NT2/D1 (cell line): Measurements from ENCODE around the gene KRT85.
"Not testable (repeated sequence)": the region's sequence is repeated elsewhere in the genome, so short reads cannot be mapped to it uniquely, and the experiment has no call there.

Experiments used
- DNase-seq: peaks from one replicate; pipeline ENCODE4 v3.0.0-alpha.2; 2011; ENCODE audit warnings: low read depth, low spot score
- H3K27me3 ChIP-seq: 2 replicates; pipeline ENCODE4 v1.6.0; 2011; ENCODE audit warnings: mild to moderate bottlenecking; ENCODE audit not compliant: insufficient read length, insufficient read depth
- H3K36me3 ChIP-seq: 2 replicates; pipeline ENCODE4 v1.6.1; 2011; ENCODE audit warnings: mild to moderate bottlenecking, low read length, mixed read lengths; ENCODE audit not compliant: insufficient read depth, insufficient read length
- H3K4me1 ChIP-seq: 2 replicates; pipeline ENCODE4 v1.5.1; 2011; ENCODE audit not compliant: insufficient read depth, insufficient read length
- H3K4me3 ChIP-seq: 2 replicates; pipeline ENCODE4 v1.5.1; 2011; ENCODE audit warnings: low read depth; ENCODE audit not compliant: insufficient read length
- H3K9ac ChIP-seq: 2 replicates; pipeline ENCODE4 v1.6.0; 2011; ENCODE audit warnings: low read depth; ENCODE audit not compliant: insufficient read length
- H3K9me3 ChIP-seq: 2 replicates; pipeline ENCODE4 v1.5.1; 2011; ENCODE audit warnings: mild to moderate bottlenecking, low read length; ENCODE audit not compliant: insufficient read depth
- SUZ12 ChIP-seq: IDR thresholded peaks from 2 replicates; pipeline ENCODE4 v1.6.1; 2011; ENCODE audit not compliant: insufficient read length, insufficient read depth; ENCODE audit errors: extremely low read depth
- YY1 ChIP-seq: IDR thresholded peaks from 2 replicates; pipeline ENCODE4 v1.6.1; 2011; ENCODE audit not compliant: insufficient read length, insufficient read depth
- ZNF274 ChIP-seq: IDR thresholded peaks from 2 replicates; pipeline ENCODE4 v1.6.1; 2011; ENCODE audit warnings: mild to moderate bottlenecking, low read depth, low read length

The KRT85 gene

DNA sequence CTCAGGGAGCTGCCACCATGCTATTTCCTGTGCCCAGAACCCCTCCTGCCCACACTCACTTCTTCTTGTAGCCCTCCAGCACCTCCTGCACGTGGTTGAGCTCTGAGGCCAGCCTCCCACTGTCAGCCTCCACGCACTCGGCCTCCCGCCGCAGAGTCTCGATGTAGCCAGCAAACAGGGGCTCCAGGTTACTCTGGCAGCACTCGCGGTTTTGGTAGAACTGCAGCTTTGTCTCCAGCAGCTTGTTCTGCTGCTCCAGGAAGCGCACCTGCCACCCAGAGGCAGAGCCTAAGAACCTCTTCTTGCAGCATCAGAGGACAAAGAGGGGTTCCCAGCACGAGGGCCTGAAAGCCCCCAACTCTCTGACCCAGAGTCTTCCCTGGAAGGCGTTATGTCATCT lies 48.2 kb downstream of the KRT85 start:
- no peaks in the 10 kb centered on the region for H3K9me3 ChIP-seq
- no peak for TF ChIP-seq SUZ12
- TF ChIP-seq YY1: no peak
- TF ChIP-seq ZNF274: no peak
- H3K36me3 ChIP-seq: no peaks in the 10 kb centered on the region
- H3K9ac ChIP-seq: no peak overlapping the region
- no peak for DNase-seq
- no peak overlapping the region for H3K4me3 ChIP-seq
- H3K27me3 ChIP-seq: peaks cover 3% of the 10 kb centered on the region
- H3K4me1 ChIP-seq: peaks cover 2% of the 10 kb centered on the region

DNA sequence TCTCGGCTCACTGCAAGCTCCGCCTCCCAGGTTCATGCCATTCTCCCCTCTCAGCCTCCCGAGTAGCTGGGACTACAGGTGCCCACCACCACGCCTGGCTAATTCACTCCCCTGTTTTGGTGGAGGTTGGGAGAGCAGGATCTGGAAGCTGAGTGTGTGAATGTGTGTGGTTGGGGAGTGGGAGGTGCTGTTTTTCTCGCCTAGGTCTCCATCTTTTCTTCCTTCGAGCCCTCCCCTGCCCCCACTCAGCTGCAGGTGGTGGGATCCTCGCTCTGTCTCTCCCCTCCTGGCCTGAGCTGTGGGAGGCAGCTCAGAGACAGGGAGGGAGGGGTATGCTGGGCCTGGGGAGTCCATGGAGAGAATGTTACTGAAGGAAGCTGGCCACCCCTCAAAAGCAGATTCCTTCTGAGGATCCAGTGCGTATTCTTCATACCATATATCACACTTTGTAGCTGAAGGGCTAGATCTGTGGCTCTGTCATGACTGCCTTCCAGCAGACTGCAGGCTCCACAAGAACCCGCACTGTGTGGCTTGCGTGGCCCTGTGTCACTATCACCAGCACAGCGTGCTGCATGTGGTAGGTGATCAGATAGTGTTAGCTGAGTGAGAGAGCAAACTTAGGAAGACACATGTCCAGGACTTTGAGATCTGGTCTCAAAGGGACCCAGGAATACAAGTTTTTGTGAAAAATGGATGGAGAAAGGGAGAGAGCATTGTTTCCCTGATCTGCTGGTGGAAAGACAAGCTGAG lies 48.9 kb downstream of the KRT85 start:
- Histone ChIP-seq H3K4me3 (no peak overlapping the region), H3K9me3 (no peaks in the 10 kb centered on the region), H3K4me1 (peaks cover 2% of the 10 kb centered on the region), H3K9ac (no peak overlapping the region), H3K36me3 (no peaks in the 10 kb centered on the region), H3K27me3 (peaks cover 4% of the 10 kb centered on the region)
- TF ChIP-seq YY1: no peak
- TF ChIP-seq SUZ12: no peak
- TF ChIP-seq ZNF274: no peak
- no peak for DNase-seq

DNA sequence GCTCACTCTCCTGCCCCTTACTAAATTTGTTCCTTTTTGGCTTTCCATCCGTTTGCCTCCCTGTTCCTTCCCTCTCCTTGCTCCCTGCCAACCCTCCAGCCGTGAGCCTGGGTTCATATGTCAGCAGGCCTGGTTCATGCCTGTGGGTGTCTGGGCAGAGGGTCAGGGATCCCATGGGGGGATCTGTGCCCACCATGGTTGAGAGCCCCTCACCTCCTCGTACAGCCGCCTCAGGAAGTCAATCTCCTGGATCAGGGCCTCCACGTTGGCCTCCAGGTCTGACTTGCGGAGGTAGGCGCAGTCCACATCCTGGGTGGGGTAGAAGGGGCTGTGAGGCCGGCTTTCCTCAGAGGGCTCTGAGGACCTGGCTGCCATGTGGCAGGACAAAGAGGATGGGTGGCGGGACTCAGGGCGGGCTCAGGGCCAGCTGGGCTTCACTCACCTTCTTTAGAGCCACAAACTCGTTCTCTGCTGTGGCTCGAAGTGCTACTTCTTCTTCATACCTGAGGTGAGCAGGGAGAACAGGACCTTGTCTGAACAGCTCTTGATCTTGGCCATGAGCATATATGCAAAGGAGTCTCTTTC lies 49.7 kb downstream of the KRT85 start:
- no peak for DNase-seq
- TF ChIP-seq ZNF274 (no peak), SUZ12 (no peak), YY1 (no peak)
- Histone ChIP-seq H3K9me3 (no peaks in the 10 kb centered on the region), H3K9ac (no peak overlapping the region), H3K27me3 (peaks cover 11% of the 10 kb centered on the region), H3K4me3 (no peak overlapping the region), H3K4me1 (peaks cover 2% of the 10 kb centered on the region), H3K36me3 (no peaks in the 10 kb centered on the region)

DNA sequence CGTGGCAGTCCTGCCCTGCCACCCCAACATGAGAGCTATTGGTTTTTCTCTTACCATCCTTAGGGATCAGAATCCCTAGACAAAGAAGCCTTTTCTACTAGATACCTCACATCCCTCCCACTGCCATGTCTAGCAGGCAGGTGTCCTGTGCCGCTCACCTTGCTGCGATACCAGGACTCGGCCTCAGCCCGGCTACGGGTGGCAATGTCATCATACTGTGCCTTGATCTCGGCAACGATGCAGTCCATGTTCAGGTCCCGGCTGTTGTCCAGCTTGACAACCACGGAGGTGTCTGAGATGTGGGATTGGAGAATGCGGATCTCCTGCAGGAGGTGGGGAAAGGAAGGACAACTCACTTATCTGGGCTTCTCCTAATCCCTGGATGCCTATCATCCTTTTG lies 50.6 kb downstream of the KRT85 start:
- Histone ChIP-seq H3K9ac (no peak overlapping the region), H3K4me1 (peaks cover 2% of the 10 kb centered on the region), H3K4me3 (no peak overlapping the region), H3K36me3 (no peaks in the 10 kb centered on the region), H3K27me3 (peaks cover 13% of the 10 kb centered on the region), H3K9me3 (no peaks in the 10 kb centered on the region)
- no peak for DNase-seq
- TF ChIP-seq YY1: no peak
- TF ChIP-seq SUZ12: no peak
- TF ChIP-seq ZNF274: no peak

DNA sequence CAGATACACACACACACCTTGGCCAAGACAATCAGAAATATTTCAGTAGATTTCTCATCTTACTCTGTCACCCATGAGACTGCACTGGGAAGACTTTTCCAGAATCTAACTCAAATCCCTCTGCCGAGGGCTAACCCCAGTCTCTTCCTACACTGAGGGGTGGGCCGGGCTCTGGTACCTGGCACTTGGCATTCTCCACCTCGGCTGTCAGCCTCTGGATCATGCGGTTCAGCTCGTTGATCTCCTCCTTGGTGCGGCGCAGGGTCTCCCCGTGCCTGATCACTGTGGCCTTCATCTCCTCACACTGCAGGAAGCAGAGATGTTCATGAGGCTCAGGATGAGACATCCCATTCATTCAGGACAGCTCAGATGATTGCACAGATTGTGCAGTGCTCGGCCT lies 51.0 kb downstream of the KRT85 start:
- no peak for DNase-seq
- Histone ChIP-seq H3K4me3 (no peak overlapping the region), H3K27me3 (peaks cover 13% of the 10 kb centered on the region), H3K9me3 (no peaks in the 10 kb centered on the region), H3K36me3 (no peaks in the 10 kb centered on the region), H3K9ac (no peak overlapping the region), H3K4me1 (peaks cover 2% of the 10 kb centered on the region)
- no peak for TF ChIP-seq SUZ12
- TF ChIP-seq YY1: no peak
- no peak for TF ChIP-seq ZNF274

- H3K27me3 ChIP-seq: peaks cover 13% of the 10 kb centered on the region
- not testable (repeated sequence) for H3K36me3 ChIP-seq, DNase-seq, H3K4me1 ChIP-seq, H3K9ac ChIP-seq, H3K4me3 ChIP-seq, H3K9me3 ChIP-seq
Measured at GRCh38 chr12:52315721-52316120, 51.6 kb downstream of the KRT85 start.

- TF ChIP-seq SUZ12: no peak
- TF ChIP-seq ZNF274: no peak
- TF ChIP-seq YY1: no peak
- Histone ChIP-seq H3K36me3 (no peaks in the 10 kb centered on the region), H3K4me1 (peaks cover 2% of the 10 kb centered on the region), H3K9me3 (no peaks in the 10 kb centered on the region), H3K4me3 (no peak overlapping the region), H3K27me3 (peaks cover 24% of the 10 kb centered on the region), H3K9ac (no peak overlapping the region)
- DNase-seq: no peak
Measured at GRCh38 chr12:52314511-52314910, 52.8 kb downstream of the KRT85 start.

DNA sequence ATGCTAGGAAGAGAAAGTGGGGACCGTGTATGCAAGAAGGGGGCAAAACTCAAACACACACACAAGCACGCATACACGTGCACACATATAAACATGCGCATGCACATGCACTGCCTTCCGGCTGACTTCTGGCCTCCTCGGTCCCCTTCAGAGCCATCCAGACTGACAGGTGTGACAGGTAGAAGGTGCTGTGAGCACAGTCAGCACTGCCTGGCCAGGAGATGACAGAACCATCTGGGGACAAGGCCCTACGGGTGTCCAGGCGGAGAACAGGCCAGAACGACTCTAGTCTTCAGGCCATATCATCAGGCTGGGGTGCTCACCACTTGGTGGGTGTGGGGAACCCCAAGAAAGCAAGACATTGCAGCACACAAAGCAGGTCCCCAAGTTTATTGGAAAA lies 53.4 kb downstream of the KRT85 start:
- H3K27me3 ChIP-seq: peaks cover 29% of the 10 kb centered on the region
- H3K9me3 ChIP-seq: no peaks in the 10 kb centered on the region
- peaks cover 3% of the 10 kb centered on the region for H3K4me1 ChIP-seq
- no peak overlapping the region for H3K4me3 ChIP-seq
- no peak for DNase-seq
- H3K9ac ChIP-seq: no peak overlapping the region
- no peaks in the 10 kb centered on the region for H3K36me3 ChIP-seq
- TF ChIP-seq SUZ12 (no peak), ZNF274 (no peak), YY1 (no peak)
